Heart left ventricle (tissue), 13 donors: ENCODE data around the gene DDX42.

Experiments
- CTCF ChIP-seq, 12 donors: fragments of 200-600 bp; sonication (generic) in 4 of 12; IDR thresholded peaks; one replicate each; pipeline versions ENCODE4 v1.5.0 to v1.8.0; 2018 to 2022; ENCODE audit warnings: antibody characterized with exemption in 12 of 12, mild to moderate bottlenecking in 5 of 12
- POLR2A ChIP-seq, 2 donors: fragments of 450-650 bp; IDR thresholded peaks; one replicate each; pipeline ENCODE4 v1.6.1; 2017; ENCODE audit warnings: antibody characterized with exemption in 2 of 2, mild to moderate bottlenecking in 2 of 2, moderate library complexity in 2 of 2
- donor health status: ischemic (EF 13 %, LVEDD 7.1; RV severe dilation, severe dysfunction).
- donor health status: DM: no; HTN: yes; CAD: no.
- donor health status: DM: no; HTN: no; CAD: no.
- donor health status: ischemic (EF 25% LVEDD 6.9; RV normal size, moderate dysfunction).
- donor health status: ischemic (EF 25% LVEDD 5.7; RV mildly dilated, moderate dysfunction).
- donor health status: ischemic (EF 35%, LVEDD 5.7; RV mildly dilated, moderate dysfunction).
- donor health status: nonischemic (EF 11% LVEDD 7.7; RV severe dilation, severe dysfunction).
- donor health status: DM: yes; HTN: yes; CAD: no.
- donor health status: PGD.
- donor health status: ischemic (EF 29% LVEDD 5.4; RV normal size, mild dysfunction).
- donor health status: nonischemic (EF 23%, LVEDD 6.1; RV moderate dilation, normal function).

GRCh38 chr17:63848834-63849689, 75.1 kb downstream of the DDX42 start:
- TF ChIP-seq CTCF (IDR thresholded peaks at IDR 0.05) (peak; percentile 54 to 83 (median 72)), POLR2A (IDR thresholded peaks at IDR 0.05) (no peak)
